Mucosa of stomach (tissue), 1 donor: ENCODE measurements around the gene CAMK2B.

ENCODE experiments used
- H3K27me3 ChIP-seq: one replicate; pipeline ENCODE4 v1.7.0; 2013; ENCODE audit warnings: mild to moderate bottlenecking, low read length; ENCODE audit not compliant: control insufficient read depth, insufficient read depth
- H3K36me3 ChIP-seq: one replicate; pipeline ENCODE4 v1.7.0; 2013; ENCODE audit warnings: low read length; ENCODE audit not compliant: control insufficient read depth, insufficient read depth
- H3K4me1 ChIP-seq: one replicate; pipeline ENCODE4 v1.7.0; 2013; ENCODE audit warnings: mild to moderate bottlenecking, low read length; ENCODE audit not compliant: control insufficient read depth, insufficient read depth
- H3K4me3 ChIP-seq: one replicate; pipeline ENCODE4 v1.7.0; 2013; ENCODE audit warnings: low read length
- H3K9ac ChIP-seq: one replicate; pipeline ENCODE4 v1.7.0; 2013; ENCODE audit warnings: mild to moderate bottlenecking, low read length, moderate library complexity
- H3K9me3 ChIP-seq: one replicate; pipeline ENCODE4 v1.7.0; 2013; ENCODE audit warnings: mild to moderate bottlenecking, low read length, moderate library complexity; ENCODE audit not compliant: control insufficient read depth
- donor health status: Pancreatic carcinoma.

CAMK2B gene

DNA sequence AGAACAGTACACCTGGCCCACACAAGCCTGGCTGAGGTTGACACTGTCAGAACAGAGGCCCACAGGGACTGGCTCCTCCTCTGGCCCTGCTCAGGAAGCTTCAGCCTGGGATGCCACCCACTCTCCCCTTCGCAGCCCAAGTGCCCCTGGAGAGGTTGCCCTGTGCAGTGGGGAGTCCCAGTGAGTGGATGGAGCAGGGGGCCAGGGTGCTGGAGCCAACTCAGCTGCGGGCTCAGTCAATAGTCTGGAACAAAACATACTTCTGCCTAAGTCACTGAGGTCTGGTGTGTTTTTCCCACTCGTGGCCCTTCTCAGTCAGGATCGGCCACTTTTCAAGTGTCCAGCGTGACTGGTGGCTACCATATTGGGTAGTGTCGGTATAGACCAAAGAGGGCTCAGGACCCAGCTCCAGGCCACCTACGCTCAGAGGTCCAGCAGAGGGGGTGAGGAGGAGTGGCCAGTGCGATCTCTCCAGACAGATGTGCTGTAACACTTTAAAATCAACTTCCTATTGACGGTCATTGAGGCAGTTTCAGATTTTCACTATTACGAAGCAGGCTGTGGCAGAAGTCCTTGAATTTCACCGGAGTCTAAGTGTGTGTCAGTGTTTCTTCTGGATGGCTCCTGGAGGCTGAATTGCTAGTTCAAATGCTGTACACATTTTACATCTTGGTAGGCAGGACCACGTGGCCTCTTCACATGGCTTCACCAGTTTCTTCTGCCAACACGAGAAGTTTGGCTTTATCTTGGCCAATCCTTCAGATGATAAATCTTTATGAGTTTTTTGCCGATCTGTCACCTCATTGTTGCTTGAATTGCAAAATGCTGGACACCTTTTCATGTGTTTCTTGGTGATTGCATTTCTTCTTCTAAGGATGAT lies 135.2 kb downstream of the CAMK2B start:
- Histone ChIP-seq H3K4me3 (no peak overlapping the region), H3K36me3 (no peaks in the 10 kb centered on the region), H3K4me1 (no peaks in the 10 kb centered on the region), H3K9me3 (no peaks in the 10 kb centered on the region), H3K27me3 (peaks cover 6% of the 10 kb centered on the region), H3K9ac (no peak overlapping the region)

- peaks cover 6% of the 10 kb centered on the region for H3K27me3 ChIP-seq
- H3K4me1 ChIP-seq = no peaks in the 10 kb centered on the region
- no peaks in the 10 kb centered on the region for H3K9me3 ChIP-seq
- H3K9ac ChIP-seq = peak within 1 kb of the TSS; percentile 34
- H3K4me3 ChIP-seq = no peak within 1 kb of the TSS
- no peaks in the 10 kb centered on the region for H3K36me3 ChIP-seq
These were observed 136.0 kb downstream of the CAMK2B start, which contains the start of gene GCK for GRCh38 chr7:44189286-44189992. Gene GCK (minus strand): TSS chr7:44189439. CDS start chr7:44188953, 486 bp downstream.

- peak overlapping the region; percentile 34 for H3K9ac ChIP-seq
- H3K4me3 ChIP-seq = no peak overlapping the region
- peaks cover 6% of the 10 kb centered on the region for H3K27me3 ChIP-seq
- H3K4me1 ChIP-seq = no peaks in the 10 kb centered on the region
- H3K9me3 ChIP-seq = no peaks in the 10 kb centered on the region
- H3K36me3 ChIP-seq = no peaks in the 10 kb centered on the region
These were observed 136.7 kb downstream of the CAMK2B start for GRCh38 chr7:44188480-44189225.

GRCh38 chr7:44187636-44188416 lies 137.6 kb downstream of the CAMK2B start:
- Histone ChIP-seq H3K9me3 (no peaks in the 10 kb centered on the region), H3K4me3 (no peak overlapping the region), H3K36me3 (no peaks in the 10 kb centered on the region), H3K4me1 (no peaks in the 10 kb centered on the region), H3K9ac (peak overlapping the region; percentile 34), H3K27me3 (peaks cover 3% of the 10 kb centered on the region)

- H3K4me3 ChIP-seq = no peak overlapping the region
- no peaks in the 10 kb centered on the region for H3K36me3 ChIP-seq
- H3K4me1 ChIP-seq = no peaks in the 10 kb centered on the region
- H3K9me3 ChIP-seq = no peaks in the 10 kb centered on the region
- no peaks in the 10 kb centered on the region for H3K27me3 ChIP-seq
- no peak overlapping the region for H3K9ac ChIP-seq
These were observed 138.7 kb downstream of the CAMK2B start for GRCh38 chr7:44186736-44187135.

DNA sequence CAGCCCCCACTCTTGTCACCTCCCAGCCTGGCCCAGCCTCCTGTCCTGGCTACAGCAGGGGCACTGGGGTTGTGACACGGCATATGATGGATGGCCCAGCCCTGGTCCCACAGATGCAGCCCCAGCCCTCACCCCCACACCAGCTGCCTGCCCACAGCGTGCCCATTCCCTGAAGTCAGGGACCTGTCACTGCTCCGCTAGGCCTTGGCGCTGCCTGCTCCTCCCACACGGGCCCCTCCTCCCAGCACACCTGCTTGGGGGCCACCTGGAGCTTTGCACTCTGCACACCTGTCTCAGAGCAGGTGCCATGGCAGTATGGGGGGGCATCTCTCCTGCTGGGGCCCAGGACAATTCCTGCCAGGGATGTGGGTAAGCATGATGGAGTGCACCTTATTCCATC lies 139.7 kb downstream of the CAMK2B start:
- no peak overlapping the region for H3K4me3 ChIP-seq
- H3K27me3 ChIP-seq = no peaks in the 10 kb centered on the region
- H3K36me3 ChIP-seq = no peaks in the 10 kb centered on the region
- H3K4me1 ChIP-seq = no peaks in the 10 kb centered on the region
- no peaks in the 10 kb centered on the region for H3K9me3 ChIP-seq
- no peak overlapping the region for H3K9ac ChIP-seq

DNA sequence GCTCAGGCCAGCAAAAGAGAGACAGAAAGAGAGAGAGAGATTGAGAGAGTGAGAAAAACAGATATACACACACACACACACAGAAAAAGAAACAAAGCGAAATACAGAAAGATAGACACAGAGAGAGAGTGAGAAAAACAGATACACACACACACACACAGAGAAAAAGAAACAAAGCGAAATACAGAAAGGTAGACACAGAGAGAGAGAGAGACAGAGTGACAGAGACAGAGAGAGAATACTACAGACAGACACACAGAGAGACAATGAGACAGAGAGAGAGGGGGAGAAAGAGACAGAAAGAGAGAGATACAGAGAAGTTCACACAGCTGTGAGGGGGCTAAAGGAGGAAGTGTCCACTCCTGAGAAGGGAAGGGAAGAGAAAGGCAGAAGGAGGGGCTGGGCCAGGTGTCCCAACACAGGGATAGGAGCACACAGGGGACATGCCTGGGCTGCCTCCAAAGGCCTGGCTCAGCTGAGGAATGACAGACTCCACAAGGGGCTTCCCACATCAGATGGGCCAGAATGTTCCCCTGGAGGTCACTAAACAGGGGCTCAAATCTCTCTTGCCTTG lies 140.4 kb downstream of the CAMK2B start:
- H3K4me3 ChIP-seq = no peak overlapping the region
- H3K4me1 ChIP-seq = no peaks in the 10 kb centered on the region
- no peaks in the 10 kb centered on the region for H3K36me3 ChIP-seq
- peak overlapping the region; percentile 8 for H3K9ac ChIP-seq
- H3K27me3 ChIP-seq = no peaks in the 10 kb centered on the region
- H3K9me3 ChIP-seq = no peaks in the 10 kb centered on the region

DNA sequence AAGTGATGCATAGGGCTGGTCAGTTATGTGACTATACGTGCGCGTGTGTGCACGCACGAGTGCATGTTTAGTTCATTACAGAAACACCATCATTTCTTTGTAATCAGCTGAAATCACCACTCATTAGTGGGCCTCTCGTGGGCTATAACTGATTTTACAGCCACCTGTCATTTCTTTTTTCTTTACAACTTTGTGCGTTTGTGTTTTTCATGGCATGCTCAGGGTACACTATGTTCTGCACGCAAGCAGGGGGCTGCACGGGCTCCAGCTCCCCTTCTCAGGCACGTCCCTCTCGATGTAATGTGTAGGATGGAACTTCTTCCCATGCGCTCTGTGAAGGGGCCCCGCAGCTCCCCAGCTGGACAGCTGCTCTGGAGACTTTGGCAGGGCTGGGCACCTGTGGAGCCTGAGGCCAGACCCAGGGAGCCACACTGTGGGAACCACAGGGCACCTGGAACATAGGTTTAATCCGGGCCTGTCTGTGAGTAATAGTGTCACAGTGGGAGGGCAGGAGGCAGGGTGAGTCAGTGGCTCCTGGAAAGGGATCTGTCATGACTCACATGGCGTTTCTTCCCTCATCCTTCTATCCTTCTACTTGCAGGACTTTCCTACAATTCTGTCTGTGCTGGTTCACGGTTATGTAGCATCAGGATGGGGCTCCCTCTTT lies 141.1 kb downstream of the CAMK2B start:
- H3K36me3 ChIP-seq = no peaks in the 10 kb centered on the region
- peak overlapping the region; percentile 8 for H3K9ac ChIP-seq
- H3K9me3 ChIP-seq = no peaks in the 10 kb centered on the region
- H3K4me3 ChIP-seq = no peak overlapping the region
- no peaks in the 10 kb centered on the region for H3K4me1 ChIP-seq
- H3K27me3 ChIP-seq = no peaks in the 10 kb centered on the region

GRCh38 chr7:44183386-44183785 lies 142.0 kb downstream of the CAMK2B start:
- peaks cover 5% of the 10 kb centered on the region for H3K27me3 ChIP-seq
- no peak overlapping the region for H3K9ac ChIP-seq
- no peaks in the 10 kb centered on the region for H3K4me1 ChIP-seq
- no peaks in the 10 kb centered on the region for H3K36me3 ChIP-seq
- no peaks in the 10 kb centered on the region for H3K9me3 ChIP-seq
- H3K4me3 ChIP-seq = no peak overlapping the region

GRCh38 chr7:44182827-44183226 lies 142.6 kb downstream of the CAMK2B start:
- no peak overlapping the region for H3K9ac ChIP-seq
- H3K4me3 ChIP-seq = no peak overlapping the region
- H3K9me3 ChIP-seq = no peaks in the 10 kb centered on the region
- H3K36me3 ChIP-seq = no peaks in the 10 kb centered on the region
- H3K4me1 ChIP-seq = no peaks in the 10 kb centered on the region
- peaks cover 5% of the 10 kb centered on the region for H3K27me3 ChIP-seq

DNA sequence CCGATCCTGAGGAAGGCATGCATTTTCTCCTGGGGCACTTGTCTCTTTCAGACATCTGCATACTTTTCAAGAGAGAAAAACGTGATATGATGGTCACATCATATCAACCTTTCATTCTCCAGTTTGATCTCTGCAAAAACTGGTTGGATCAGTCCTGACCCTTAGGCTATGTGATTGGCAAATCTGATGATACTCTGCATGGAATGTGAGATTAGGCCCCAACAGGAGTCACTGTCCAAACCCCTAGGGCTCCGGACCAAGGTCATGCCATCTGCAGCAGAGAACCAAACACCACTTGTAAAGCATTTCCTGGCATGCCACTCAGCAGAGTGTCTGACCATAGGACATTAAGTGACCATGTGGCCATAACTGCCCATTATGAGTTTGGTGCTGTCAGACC lies 144.8 kb downstream of the CAMK2B start:
- Histone ChIP-seq H3K27me3 (peaks cover 5% of the 10 kb centered on the region), H3K36me3 (no peaks in the 10 kb centered on the region), H3K9me3 (no peaks in the 10 kb centered on the region), H3K9ac (no peak overlapping the region), H3K4me3 (no peak overlapping the region), H3K4me1 (no peaks in the 10 kb centered on the region)
